Measurements from ENCODE around the gene CHST3.

DNA sequence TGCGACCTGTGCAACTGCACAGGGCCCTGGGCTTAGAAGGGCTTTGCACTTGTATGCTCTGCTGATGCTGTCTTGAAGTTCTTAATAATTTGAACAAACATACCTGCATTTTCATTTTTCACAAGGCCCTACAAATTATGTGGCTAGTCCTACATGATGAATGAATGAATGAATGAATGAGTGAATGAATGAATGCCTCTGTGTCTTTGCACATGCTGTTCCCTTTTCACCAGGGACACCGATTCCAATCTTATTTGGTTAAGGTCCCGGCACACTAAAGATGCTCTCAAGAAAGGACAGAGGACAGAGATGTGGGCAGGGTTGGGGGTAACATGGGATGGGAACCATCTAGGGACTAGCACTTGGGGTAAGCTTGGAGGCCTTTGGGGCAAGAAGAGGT, 39.4 kb upstream of the CHST3 start:
- TF ChIP-seq ZNF274 (IDR thresholded peaks at IDR 0.05; ENCODE audit: low read depth, low read length) (no peak), SUZ12 (IDR thresholded peaks at IDR 0.05; ENCODE audit: extremely low read depth, insufficient read depth, insufficient read length) (no peak), YY1 (IDR thresholded peaks at IDR 0.05; ENCODE audit: insufficient read depth, insufficient read length) (no peak)
